K562 (cell line): ENCODE results near the gene ZC3H18. TPM values are rescaled to one million over a fixed set of nuclear protein-coding genes. Genes with fewer than 3 reads are reported as not detected.
A peak's percentile ranks its signal among the peaks of the same experiment; 100 is the strongest.

Source experiments
- ASH1L ChIP-seq: fragments of 450-650 bp; IDR thresholded peaks from 2 replicates; pipeline ENCODE4 v1.6.1; 2018; ENCODE audit warnings: borderline replicate concordance, mild to moderate bottlenecking, low read depth; ENCODE audit not compliant: partially characterized antibody
- ATF7 ChIP-seq: fragments of 450-650 bp; IDR thresholded peaks from 2 replicates; pipeline ENCODE4 v1.7.1; 2014; ENCODE audit warnings: mild to moderate bottlenecking, moderate library complexity
- BCOR ChIP-seq: fragments of 450-650 bp; IDR thresholded peaks from 2 replicates; pipeline ENCODE4 v1.6.1; 2016
- CHD2 ChIP-seq: IDR thresholded peaks from 2 replicates; pipeline ENCODE4 v1.6.1; 2011; ENCODE audit warnings: low read depth, low read length
- ETV1 ChIP-seq: fragments of 450-650 bp; conservative IDR thresholded peaks from 2 replicates; pipeline ENCODE4 v1.6.1; 2016; ENCODE audit warnings: missing genetic modification characterization, control low read depth, low read depth, missing compliant biosample characterization
- IRF2 ChIP-seq: sonication (generic); formaldehyde crosslinking; IDR thresholded peaks from 2 replicates; pipeline ENCODE4 v1.8.1; 2022; ENCODE audit warnings: mild to moderate bottlenecking, missing genetic modification reagents
- MEF2D ChIP-seq: conservative IDR thresholded peaks from 2 replicates; pipeline ENCODE4 v1.6.1; 2016; ENCODE audit warnings: low read depth, missing genetic modification characterization, missing compliant biosample characterization
- NELFE ChIP-seq: IDR thresholded peaks from 2 replicates; pipeline ENCODE4 v1.6.1; 2011; ENCODE audit warnings: mild to moderate bottlenecking; ENCODE audit not compliant: insufficient read depth, insufficient read length
- NFRKB ChIP-seq: fragments of 450-650 bp; IDR thresholded peaks from 2 replicates; pipeline ENCODE4 v1.6.1; 2016; ENCODE audit warnings: low read depth
- NR1H2 ChIP-seq: sonication (generic); formaldehyde crosslinking; IDR thresholded peaks from 2 replicates; pipeline ENCODE4 v1.4.0; 2020; ENCODE audit warnings: mild to moderate bottlenecking, missing genetic modification reagents
- POLR3A ChIP-seq: IDR thresholded peaks from 2 replicates; pipeline ENCODE4 v1.6.1; 2011; ENCODE audit warnings: borderline replicate concordance, mild to moderate bottlenecking, moderate library complexity; ENCODE audit not compliant: insufficient read length, insufficient read depth; ENCODE audit errors: extremely low read depth
- POLR3G ChIP-seq: IDR thresholded peaks from 2 replicates; pipeline ENCODE4 v1.6.1; 2011; ENCODE audit not compliant: insufficient read length, insufficient replicate concordance; ENCODE audit errors: extremely low read depth
- PTRF ChIP-seq: fragments of 450-650 bp; IDR thresholded peaks from 2 replicates; pipeline ENCODE4 v1.6.1; 2016; ENCODE audit warnings: mild to moderate bottlenecking, missing genetic modification characterization, missing compliant biosample characterization
- YBX1 ChIP-seq: fragments of 450-650 bp; IDR thresholded peaks from 2 replicates; pipeline ENCODE4 v1.7.1; 2016; ENCODE audit warnings: mild to moderate bottlenecking
- YY1 ChIP-seq, 3 experiments: IDR thresholded peaks; 2 replicates each; pipeline ENCODE4 v1.6.1; 2011; ENCODE audit warnings: low read length in 2 of 3, mild to moderate bottlenecking in 2 of 3, moderate library complexity in 2 of 3, borderline replicate concordance in 1 of 3, control low read depth in 1 of 3, low read depth in 1 of 3; ENCODE audit not compliant: insufficient read depth in 3 of 3, insufficient replicate concordance in 2 of 3, control insufficient read depth in 1 of 3, insufficient read length in 1 of 3; ENCODE audit errors: extremely low read depth in 1 of 3
- ZNF143 ChIP-seq: sonication (generic); formaldehyde crosslinking; IDR thresholded peaks from 2 replicates; pipeline ENCODE4 v1.9.0; 2022; ENCODE audit warnings: mild to moderate bottlenecking, missing genetic modification reagents
- polyA plus RNA-seq, 8 experiments: library from polyadenylated mRNA; depleted of rRNA in 4 of 8; stranded (reverse) in 5 of 8; unstranded in 3 of 8; fragments of >200 nt; fragmentation: Nextera tagmentation in 2 of 8; fragmentation: Illumina TruSeq in 1 of 8; extraction: Ambion mirVana in 2 of 8; extraction: Trizol in 1 of 8; gene quantifications; 2 replicates each; pipeline versions ENCODE4 v1.2.1 to v1.2.3, GENCODE V29; 2011 to 2014; ENCODE audit warnings: inconsistent platforms in 1 of 8, missing spikeins in 1 of 8
- total RNA-seq, 7 experiments: library from RNA; depleted of rRNA in 6 of 7; stranded (reverse); fragments of >200 nt in 6 of 7; fragmentation: Illumina TruSeq in 2 of 7; extraction: Trizol in 2 of 7; gene quantifications; 2 replicates each; pipeline versions ENCODE4 v1.2.1 to v1.2.3, GENCODE V29; 2011 to 2021; ENCODE audit warnings: low replicate concordance in 1 of 7
- TF ChIP-seq, protein P1 (sequence below): fragments of 200-800 bp; sonication (Bioruptor generic); IDR thresholded peaks from 2 replicates; pipeline ENCODE4 v1.6.1; 2017; ENCODE audit warnings: missing genetic modification characterization, missing compliant biosample characterization
- TF ChIP-seq, protein P2 (sequence below): fragments of 250-450 bp; sonication (Bioruptor Pico); IDR thresholded peaks from 2 replicates; pipeline ENCODE4 v1.5.0; 2021; ENCODE audit warnings: mild to moderate bottlenecking, borderline replicate concordance
- TF ChIP-seq, protein P3 (sequence below), 3 experiments: IDR thresholded peaks in 2 of 3; conservative IDR thresholded peaks in 1 of 3; 2 replicates each; pipeline ENCODE4 v1.5.1; 2011 to 2012; ENCODE audit warnings: low read length in 3 of 3, mild to moderate bottlenecking in 3 of 3, control low read depth in 2 of 3, improper control_type of control experiment in 1 of 3, inconsistent platforms in 1 of 3, low read depth in 1 of 3, mixed read lengths in 1 of 3, moderate library complexity in 1 of 3; ENCODE audit not compliant: insufficient read depth in 2 of 3
- TF ChIP-seq, protein P4 (sequence below): sonication (generic); formaldehyde crosslinking; IDR thresholded peaks from 2 replicates; pipeline ENCODE4 v1.8.0; 2022; ENCODE audit warnings: missing genetic modification reagents, mild to moderate bottlenecking, moderate library complexity, borderline replicate concordance

The ZC3H18 gene
- total and polyA plus RNA-seq, 9 of the 15 experiments (the other 6 are each of a cell fraction or from before 2014, with no cell fraction given): 1.7 to 88.7 (median 26.9) TPM

DNA sequence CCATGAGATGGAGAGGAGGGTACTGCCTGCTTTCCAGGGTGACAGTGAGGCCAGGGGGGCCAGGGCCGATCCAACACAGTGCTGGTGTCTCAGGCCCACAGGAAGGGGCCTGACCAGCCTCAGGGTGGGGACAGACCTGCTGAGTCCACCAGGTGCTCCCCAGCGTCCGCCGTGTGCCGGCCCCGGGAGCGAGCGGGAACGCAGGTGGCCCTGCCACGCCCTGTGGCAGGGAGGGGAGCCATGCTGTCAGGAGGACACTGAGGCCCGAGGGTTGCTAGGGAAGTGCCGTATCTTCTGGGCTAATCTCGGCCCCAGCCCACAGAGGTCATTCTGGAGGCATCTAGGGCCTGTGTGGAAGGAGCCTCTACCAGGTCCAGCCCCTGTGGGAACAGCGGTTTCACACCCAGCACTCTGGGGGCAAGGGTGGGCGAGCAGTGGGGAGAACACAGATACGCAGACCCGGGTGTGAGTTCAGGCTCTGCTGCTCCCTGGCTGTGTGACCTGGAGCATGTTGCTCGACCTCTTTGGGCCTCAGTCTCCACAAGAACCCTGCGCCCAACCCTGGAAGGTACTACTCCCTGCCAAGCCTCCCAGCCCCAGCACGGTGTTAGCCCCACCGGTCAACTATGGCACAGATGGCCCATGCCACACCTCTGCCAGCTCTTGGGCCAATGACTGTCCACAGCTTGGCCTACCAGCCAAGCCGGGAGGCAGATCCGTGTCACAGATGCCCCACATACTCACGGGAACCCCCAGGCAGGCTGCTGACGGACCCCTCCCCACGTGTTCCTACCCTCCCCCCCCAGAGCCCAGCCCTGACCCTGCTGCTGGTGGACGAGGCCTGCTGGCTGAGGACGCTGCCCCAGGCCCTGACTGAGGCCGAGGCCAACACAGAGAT, 43.9 kb upstream of the ZC3H18 start (continued):
- TF ChIP-seq, protein P1, sequence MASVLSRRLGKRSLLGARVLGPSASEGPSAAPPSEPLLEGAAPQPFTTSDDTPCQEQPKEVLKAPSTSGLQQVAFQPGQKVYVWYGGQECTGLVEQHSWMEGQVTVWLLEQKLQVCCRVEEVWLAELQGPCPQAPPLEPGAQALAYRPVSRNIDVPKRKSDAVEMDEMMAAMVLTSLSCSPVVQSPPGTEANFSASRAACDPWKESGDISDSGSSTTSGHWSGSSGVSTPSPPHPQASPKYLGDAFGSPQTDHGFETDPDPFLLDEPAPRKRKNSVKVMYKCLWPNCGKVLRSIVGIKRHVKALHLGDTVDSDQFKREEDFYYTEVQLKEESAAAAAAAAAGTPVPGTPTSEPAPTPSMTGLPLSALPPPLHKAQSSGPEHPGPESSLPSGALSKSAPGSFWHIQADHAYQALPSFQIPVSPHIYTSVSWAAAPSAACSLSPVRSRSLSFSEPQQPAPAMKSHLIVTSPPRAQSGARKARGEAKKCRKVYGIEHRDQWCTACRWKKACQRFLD: 0 out of 2 replicates have a peak, but pooled peaks have one; percentile 47
- TF ChIP-seq YY1 (IDR thresholded peaks at IDR 0.05; ENCODE audit: borderline replicate concordance in 1 of 3, control insufficient read depth in 1 of 3, extremely low read depth in 1 of 3, insufficient read depth in 3 of 3, insufficient read length in 1 of 3, insufficient replicate concordance in 2 of 3, low read depth in 1 of 3, low read length in 2 of 3): no peak
- TF ChIP-seq MEF2D (tag): no peak
- TF ChIP-seq, protein P2, sequence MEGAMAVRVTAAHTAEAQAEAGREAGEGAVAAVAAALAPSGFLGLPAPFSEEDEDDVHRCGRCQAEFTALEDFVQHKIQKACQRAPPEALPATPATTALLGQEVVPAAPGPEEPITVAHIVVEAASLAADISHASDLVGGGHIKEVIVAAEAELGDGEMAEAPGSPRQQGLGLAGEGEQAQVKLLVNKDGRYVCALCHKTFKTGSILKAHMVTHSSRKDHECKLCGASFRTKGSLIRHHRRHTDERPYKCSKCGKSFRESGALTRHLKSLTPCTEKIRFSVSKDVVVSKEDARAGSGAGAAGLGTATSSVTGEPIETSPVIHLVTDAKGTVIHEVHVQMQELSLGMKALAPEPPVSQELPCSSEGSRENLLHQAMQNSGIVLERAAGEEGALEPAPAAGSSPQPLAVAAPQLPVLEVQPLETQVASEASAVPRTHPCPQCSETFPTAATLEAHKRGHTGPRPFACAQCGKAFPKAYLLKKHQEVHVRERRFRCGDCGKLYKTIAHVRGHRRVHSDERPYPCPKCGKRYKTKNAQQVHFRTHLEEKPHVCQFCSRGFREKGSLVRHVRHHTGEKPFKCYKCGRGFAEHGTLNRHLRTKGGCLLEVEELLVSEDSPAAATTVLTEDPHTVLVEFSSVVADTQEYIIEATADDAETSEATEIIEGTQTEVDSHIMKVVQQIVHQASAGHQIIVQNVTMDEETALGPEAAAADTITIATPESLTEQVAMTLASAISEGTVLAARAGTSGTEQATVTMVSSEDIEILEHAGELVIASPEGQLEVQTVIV (CRISPR knock-in tag): no peak
- TF ChIP-seq PTRF: no peak
- TF ChIP-seq BCOR: peak; percentile 29; the same call in 1 of the 2 replicates
- peak; percentile 24; the same call in 1 of the 2 replicates for TF ChIP-seq ATF7
- no peak for TF ChIP-seq ETV1 (tag)
- TF ChIP-seq ASH1L: no peak
- no peak for TF ChIP-seq ZNF143 (CRISPR knock-in tag)
- TF ChIP-seq YBX1: no peak
- TF ChIP-seq, protein P3, sequence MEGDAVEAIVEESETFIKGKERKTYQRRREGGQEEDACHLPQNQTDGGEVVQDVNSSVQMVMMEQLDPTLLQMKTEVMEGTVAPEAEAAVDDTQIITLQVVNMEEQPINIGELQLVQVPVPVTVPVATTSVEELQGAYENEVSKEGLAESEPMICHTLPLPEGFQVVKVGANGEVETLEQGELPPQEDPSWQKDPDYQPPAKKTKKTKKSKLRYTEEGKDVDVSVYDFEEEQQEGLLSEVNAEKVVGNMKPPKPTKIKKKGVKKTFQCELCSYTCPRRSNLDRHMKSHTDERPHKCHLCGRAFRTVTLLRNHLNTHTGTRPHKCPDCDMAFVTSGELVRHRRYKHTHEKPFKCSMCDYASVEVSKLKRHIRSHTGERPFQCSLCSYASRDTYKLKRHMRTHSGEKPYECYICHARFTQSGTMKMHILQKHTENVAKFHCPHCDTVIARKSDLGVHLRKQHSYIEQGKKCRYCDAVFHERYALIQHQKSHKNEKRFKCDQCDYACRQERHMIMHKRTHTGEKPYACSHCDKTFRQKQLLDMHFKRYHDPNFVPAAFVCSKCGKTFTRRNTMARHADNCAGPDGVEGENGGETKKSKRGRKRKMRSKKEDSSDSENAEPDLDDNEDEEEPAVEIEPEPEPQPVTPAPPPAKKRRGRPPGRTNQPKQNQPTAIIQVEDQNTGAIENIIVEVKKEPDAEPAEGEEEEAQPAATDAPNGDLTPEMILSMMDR (IDR thresholded peaks at IDR 0.05 in 2 of 3, conservative IDR thresholded peaks at IDR 0.05 in 1 of 3; ENCODE audit: insufficient read depth in 2 of 3, low read depth in 1 of 3, low read length in 3 of 3): no peak
- TF ChIP-seq POLR3A: no peak
- TF ChIP-seq CHD2: no peak
- TF ChIP-seq NFRKB: no peak
- no peak for TF ChIP-seq POLR3G
- TF ChIP-seq NELFE: no peak
- no peak for TF ChIP-seq IRF2
- no peak for TF ChIP-seq NR1H2
- TF ChIP-seq, protein P4, sequence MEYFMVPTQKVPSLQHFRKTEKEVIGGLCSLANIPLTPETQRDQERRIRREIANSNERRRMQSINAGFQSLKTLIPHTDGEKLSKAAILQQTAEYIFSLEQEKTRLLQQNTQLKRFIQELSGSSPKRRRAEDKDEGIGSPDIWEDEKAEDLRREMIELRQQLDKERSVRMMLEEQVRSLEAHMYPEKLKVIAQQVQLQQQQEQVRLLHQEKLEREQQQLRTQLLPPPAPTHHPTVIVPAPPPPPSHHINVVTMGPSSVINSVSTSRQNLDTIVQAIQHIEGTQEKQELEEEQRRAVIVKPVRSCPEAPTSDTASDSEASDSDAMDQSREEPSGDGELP (CRISPR knock-in tag): no peak; the same call in 1 of the 2 replicates
